NCI-H1105 (cell line): ENCODE measurements around the gene HSPA6.
"Not testable (repeated sequence)": the region's sequence is repeated elsewhere in the genome, so short reads cannot be mapped to it uniquely, and the experiment has no call there.

Experiments
- DNase-seq: peaks from one replicate; lab custom pipeline; 2025; lab: John Stamatoyannopoulos, UW

HSPA6 gene

DNA sequence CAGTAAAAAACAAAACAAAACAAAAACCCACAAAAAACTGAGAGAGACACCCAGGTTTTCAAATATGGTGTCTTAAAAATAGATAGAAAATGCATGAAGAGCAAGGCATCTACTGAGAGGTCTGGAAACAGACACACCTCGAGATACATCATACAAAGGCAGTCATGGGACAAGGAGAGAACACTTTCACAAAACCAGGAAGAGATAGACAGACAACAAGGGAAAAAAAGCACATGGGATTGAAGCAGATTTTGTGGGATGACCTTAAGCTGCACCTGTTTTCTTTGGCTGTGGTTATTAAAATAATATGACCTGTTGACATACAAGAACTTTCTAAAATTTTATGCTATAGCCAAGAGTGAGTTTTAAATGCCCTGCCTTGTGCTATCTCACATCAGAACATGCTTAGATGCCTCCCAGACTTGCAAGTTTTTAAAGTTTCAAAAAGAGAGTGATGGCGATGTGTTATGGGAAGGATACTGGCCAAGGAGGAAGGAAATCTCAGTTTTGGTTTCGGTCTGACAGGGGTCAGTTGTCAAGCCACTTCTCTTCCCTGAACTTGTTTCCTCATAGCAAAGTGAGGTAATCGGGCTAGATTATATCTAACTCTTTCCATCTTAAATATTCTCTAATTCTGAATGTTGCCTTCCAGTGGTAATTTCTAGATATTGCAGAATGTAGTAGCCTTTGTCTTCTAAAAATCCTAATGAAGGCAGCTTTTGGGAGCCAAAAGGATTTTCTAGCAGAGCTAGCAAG is 36.8 kb downstream of the HSPA6 start:
- not testable (repeated sequence) for DNase-seq

DNA sequence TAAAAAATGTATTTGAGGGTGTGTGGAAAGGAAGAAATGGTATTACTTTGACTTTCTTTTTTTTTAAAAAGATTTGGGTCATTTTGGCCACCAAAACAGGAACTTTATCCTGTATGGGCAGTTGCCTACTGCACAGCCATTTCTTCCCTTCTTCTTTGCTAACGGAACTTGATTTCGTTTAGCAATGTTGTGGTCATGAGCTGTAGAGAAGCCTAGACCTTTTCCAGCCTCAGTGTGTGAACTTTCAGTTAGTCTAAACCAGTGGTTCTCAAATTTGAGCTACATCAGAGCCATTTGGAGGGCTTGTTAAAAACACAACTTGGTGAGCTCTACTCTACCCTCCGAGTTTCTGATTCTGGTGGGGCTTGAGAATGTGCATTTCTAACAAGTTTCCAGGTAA is 38.1 kb downstream of the HSPA6 start:
- DNase-seq, result not testable (repeated sequence)

DNA sequence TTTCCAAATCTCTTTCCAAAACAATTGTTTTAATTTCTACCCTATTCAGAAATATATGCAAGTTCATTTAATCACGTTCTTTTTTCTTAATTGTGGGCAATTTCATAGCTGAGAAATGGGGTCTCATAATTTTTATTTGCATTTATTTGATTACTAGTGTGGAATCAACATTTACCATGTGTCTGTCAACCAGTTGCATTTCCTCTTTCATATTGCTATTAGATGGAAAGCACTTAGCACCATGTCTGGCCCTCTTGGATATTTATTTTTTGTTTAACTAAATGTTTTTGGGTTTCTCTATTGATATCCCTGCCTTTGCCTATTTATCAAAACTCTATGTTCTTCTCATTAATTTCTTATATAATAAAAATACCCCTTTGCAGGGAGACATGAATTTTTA is 39.2 kb downstream of the HSPA6 start:
- DNase-seq, result not testable (repeated sequence)

DNA sequence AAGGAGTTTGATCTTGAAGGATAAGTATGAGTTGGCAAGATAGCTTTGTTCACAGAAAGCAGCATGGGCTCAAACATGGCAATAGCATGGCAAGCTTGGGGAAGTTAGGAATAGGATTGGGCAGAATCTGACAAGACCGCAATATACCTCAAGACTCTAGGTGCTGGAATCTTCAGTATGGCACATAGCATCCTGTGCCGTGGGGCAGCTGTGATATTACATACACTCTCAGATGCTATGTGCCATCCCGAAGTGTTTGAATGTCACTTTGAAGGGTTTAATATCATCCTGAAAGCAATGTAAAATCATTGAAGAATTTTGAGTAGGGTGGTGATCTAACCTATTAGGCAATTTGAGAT is 42.2 kb downstream of the HSPA6 start:
- not testable (repeated sequence) for DNase-seq

DNA sequence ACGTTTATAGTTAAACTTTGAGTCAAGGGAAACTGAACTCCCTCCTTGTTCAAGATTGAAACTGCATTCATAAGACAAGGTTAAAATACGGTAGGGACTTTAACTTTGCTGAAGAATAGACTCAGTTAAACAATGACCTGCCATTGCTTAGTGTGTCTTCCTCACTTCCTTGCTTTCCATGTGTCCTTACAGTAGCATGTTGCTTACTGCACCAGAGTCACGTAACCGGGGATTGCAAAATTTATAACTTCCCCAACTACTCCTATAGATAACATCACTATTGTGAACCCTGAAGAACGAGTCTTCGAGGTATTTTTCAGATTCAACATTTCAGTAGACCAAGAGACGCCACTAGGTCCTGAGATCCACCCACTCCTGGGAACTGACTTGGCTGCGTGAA is 47.4 kb downstream of the HSPA6 start:
- not testable (repeated sequence) for DNase-seq
